IMR-90 (cell line): ENCODE data around the gene LBH. TPM values are rescaled to one million over a fixed set of nuclear protein-coding genes. Genes with fewer than 3 reads are reported as not detected.

Experiments used
- ATAC-seq: fragments of 200-7000 bp; cut with Tn5 transposase; 2 replicates; pipeline ENCODE4 v1.9.1; 2020; ENCODE audit warnings: low read depth, mild to moderate bottlenecking, moderate library complexity
- BruUV-seq: library from RNA; stranded (reverse); fragments of 400-500 nt; replicated peaks from 2 replicates; lab custom pipeline; 2021; lab: Mats Ljungman, UMichigan
- CTCF ChIA-PET: fragments of 300-600 bp; formaldehyde crosslinking; extraction: SDS; loops from one replicate; lab custom pipeline; 2021; ENCODE audit warnings: antibody characterized with exemption; lab: Yijun Ruan, JAX
- POLR2A ChIA-PET: fragments of 300-600 bp; sonication (Branson Sonifier 250); formaldehyde crosslinking; loops from one replicate; lab custom pipeline; 2022; ENCODE audit warnings: antibody characterized with exemption; ENCODE audit not compliant: unreplicated experiment; lab: Charles Lee
- DNase-seq: peaks from one replicate; pipeline ENCODE4 v3.0.0; 2013
- H2AFZ ChIP-seq: replicated peaks from 2 replicates; pipeline ENCODE3; 2013; ENCODE audit warnings: low read length, mild to moderate bottlenecking; ENCODE audit not compliant: poor library complexity
- H2AK5ac ChIP-seq: 2 replicates; pipeline ENCODE4 v1.6.1; 2013; ENCODE audit warnings: low read depth, low read length, inconsistent platforms
- H2AK9ac ChIP-seq: replicated peaks from 2 replicates; pipeline ENCODE3; 2013; ENCODE audit warnings: mild to moderate bottlenecking, low read depth, low read length, moderate library complexity; ENCODE audit not compliant: poor library complexity
- H2BK120ac ChIP-seq: 2 replicates; pipeline ENCODE4 v1.6.1; 2013; ENCODE audit warnings: low read depth, low read length, inconsistent platforms
- H2BK15ac ChIP-seq: 3 replicates; pipeline ENCODE4 v1.6.1; 2013; ENCODE audit warnings: low read depth, low read length, inconsistent platforms
- H2BK20ac ChIP-seq: 2 replicates; pipeline ENCODE4 v1.6.1; 2013; ENCODE audit warnings: low read depth, mild to moderate bottlenecking, inconsistent platforms, low read length, moderate library complexity
- H2BK5ac ChIP-seq: 2 replicates; pipeline ENCODE4 v1.6.1; 2013; ENCODE audit warnings: mild to moderate bottlenecking, low read depth, low read length, inconsistent platforms; ENCODE audit not compliant: poor library complexity, severe bottlenecking
- H3K14ac ChIP-seq: replicated peaks from 2 replicates; pipeline ENCODE4 v1.6.1; 2013; ENCODE audit warnings: low read depth, low read length, inconsistent platforms
- H3K18ac ChIP-seq: 2 replicates; pipeline ENCODE4 v1.6.1; 2013; ENCODE audit warnings: low read depth, low read length, control low read depth
- H3K23ac ChIP-seq: 2 replicates; pipeline ENCODE4 v1.6.1; 2013; ENCODE audit warnings: low read depth, low read length, inconsistent platforms
- H3K27ac ChIP-seq: 2 replicates; pipeline ENCODE4 v1.5.1; 2013; ENCODE audit warnings: mild to moderate bottlenecking, control low read depth, low read length; ENCODE audit not compliant: insufficient read depth
- H3K27me3 ChIP-seq: 2 replicates; pipeline ENCODE4 v1.6.1; 2013; ENCODE audit warnings: low read length; ENCODE audit not compliant: control insufficient read depth, insufficient read depth
- H3K36me3 ChIP-seq: 2 replicates; pipeline ENCODE4 v1.6.1; 2013; ENCODE audit warnings: low read length, mixed read lengths; ENCODE audit not compliant: control insufficient read depth, insufficient read depth
- H3K4ac ChIP-seq: 2 replicates; pipeline ENCODE4 v1.6.1; 2013; ENCODE audit warnings: low read depth, low read length, inconsistent platforms
- H3K4me1 ChIP-seq: 2 replicates; pipeline ENCODE4 v1.6.1; 2013; ENCODE audit warnings: low read length, mixed read lengths; ENCODE audit not compliant: control insufficient read depth, insufficient read depth
- H3K4me2 ChIP-seq: 2 replicates; pipeline ENCODE4 v1.6.1; 2013; ENCODE audit warnings: low read depth, mild to moderate bottlenecking, control low read depth, low read length, moderate library complexity
- H3K4me3 ChIP-seq: 2 replicates; pipeline ENCODE4 v1.5.1; 2013; ENCODE audit warnings: low read depth, mild to moderate bottlenecking, control low read depth, low read length, moderate library complexity; ENCODE audit not compliant: insufficient read depth
- H3K56ac ChIP-seq: 2 replicates; pipeline ENCODE4 v1.6.1; 2013; ENCODE audit warnings: low read length, inconsistent platforms; ENCODE audit not compliant: insufficient read depth; ENCODE audit errors: extremely low read depth
- H3K79me1 ChIP-seq, 2 experiments: 2 replicates each; pipeline ENCODE4 v1.6.1; 2013; ENCODE audit warnings: low read length in 2 of 2, inconsistent platforms in 1 of 2, low read depth in 1 of 2
- H3K9ac ChIP-seq: 2 replicates; pipeline ENCODE4 v1.6.1; 2013; ENCODE audit warnings: low read depth, low read length, control low read depth
- H3K9me1 ChIP-seq: 2 replicates; pipeline ENCODE4 v1.6.1; 2013; ENCODE audit warnings: low read length, inconsistent platforms; ENCODE audit not compliant: insufficient read depth
- H3K9me3 ChIP-seq: 2 replicates; pipeline ENCODE4 v1.6.1; 2013; ENCODE audit warnings: low read length; ENCODE audit not compliant: control insufficient read depth, insufficient read depth
- H4K20me1 ChIP-seq: 2 replicates; pipeline ENCODE4 v1.6.1; 2013; ENCODE audit warnings: low read length, inconsistent platforms; ENCODE audit not compliant: insufficient read depth
- H4K5ac ChIP-seq: 2 replicates; pipeline ENCODE4 v1.6.1; 2013; ENCODE audit warnings: mild to moderate bottlenecking, low read depth, low read length, control low read depth
- H4K8ac ChIP-seq, 2 experiments: 2 replicates each; pipeline ENCODE4 v1.6.1; 2013; ENCODE audit warnings: low read depth in 2 of 2, low read length in 2 of 2, control low read depth in 1 of 2, inconsistent platforms in 1 of 2
- H4K91ac ChIP-seq: 2 replicates; pipeline ENCODE4 v1.6.1; 2013; ENCODE audit warnings: low read depth, low read length, inconsistent platforms; ENCODE audit not compliant: insufficient read depth
- BHLHE40 ChIP-seq: fragments of 150-350 bp; IDR thresholded peaks from 2 replicates; pipeline ENCODE4 v1.6.1; 2016; ENCODE audit warnings: mild to moderate bottlenecking, low read depth, low read length
- CEBPB ChIP-seq: IDR thresholded peaks from 2 replicates; pipeline ENCODE4 v1.6.1; 2012; ENCODE audit warnings: low read depth, low read length, improper control_type of control experiment
- CHD1 ChIP-seq: IDR thresholded peaks from 2 replicates; pipeline ENCODE4 v1.6.1; 2012; ENCODE audit warnings: low read depth, low read length, improper control_type of control experiment
- CTCF ChIP-seq: conservative IDR thresholded peaks from 2 replicates; pipeline ENCODE4 v1.5.1; 2012; ENCODE audit warnings: mild to moderate bottlenecking, low read depth, low read length, improper control_type of control experiment
- FOS ChIP-seq: fragments of 150-350 bp; IDR thresholded peaks from 2 replicates; pipeline ENCODE4 v1.6.1; 2016; ENCODE audit warnings: low read depth, low read length
- MAFK ChIP-seq: IDR thresholded peaks from 2 replicates; pipeline ENCODE4 v1.6.1; 2012; ENCODE audit warnings: low read depth, low read length, improper control_type of control experiment
- MAZ ChIP-seq: IDR thresholded peaks from 2 replicates; pipeline ENCODE4 v1.6.1; 2012; ENCODE audit warnings: low read depth, mild to moderate bottlenecking, low read length, improper control_type of control experiment, moderate library complexity, borderline replicate concordance
- MXI1 ChIP-seq: IDR thresholded peaks from 2 replicates; pipeline ENCODE4 v1.6.1; 2012; ENCODE audit warnings: low read depth, mild to moderate bottlenecking, low read length, moderate library complexity, borderline replicate concordance
- NFE2L2 ChIP-seq: fragments of 150-350 bp; IDR thresholded peaks from 2 replicates; pipeline ENCODE4 v1.6.1; 2016; ENCODE audit warnings: low read depth, mild to moderate bottlenecking, low read length
- POLR2A ChIP-seq: IDR thresholded peaks from 2 replicates; pipeline ENCODE4 v1.6.1; 2012; ENCODE audit warnings: mild to moderate bottlenecking, low read depth, low read length
- RCOR1 ChIP-seq: IDR thresholded peaks from 2 replicates; pipeline ENCODE4 v1.6.1; 2012; ENCODE audit warnings: mild to moderate bottlenecking, low read length, improper control_type of control experiment; ENCODE audit not compliant: insufficient replicate concordance
- USF2 ChIP-seq: fragments of 150-350 bp; IDR thresholded peaks from 2 replicates; pipeline ENCODE4 v1.6.1; 2017; ENCODE audit warnings: mild to moderate bottlenecking, antibody characterized with exemption, low read length, low read depth
- WGBS, 2 experiments: methylation state at CpG; one replicate each; pipeline versions ENCODE4 v1.1.5 to v1.1.7; 2013; ENCODE audit warnings: missing lambda C conversion rate in 2 of 2; ENCODE audit not compliant: insufficient read length in 1 of 2; ENCODE audit errors: extremely low coverage in 2 of 2; 5-methylcytosine and 5-hydroxymethylcytosine counted together
- dilution Hi-C: fragments of 300-500 bp; cut with HindIII; formaldehyde crosslinking; loops from one replicate; pipeline ENCODE4 v1.14.3; 2018; ENCODE audit warnings: low sequenced_read_pairs; ENCODE audit not compliant: unreplicated experiment
- in situ Hi-C: fragments of 300-500 bp; cut with MboI; formaldehyde crosslinking; loops from 3 replicates; pipeline ENCODE4 v1.14.3; 2019; ENCODE audit warnings: low sequenced_read_pairs, inconsistent platforms, mixed read lengths
- intact Hi-C: fragments of 100-400 bp; cut with micrococcal nuclease; formaldehyde crosslinking; loops from 2 replicates; pipeline ENCODE4 v1.10.0; 2022
- polyA plus RNA-seq, 3 experiments: library from polyadenylated mRNA; depleted of rRNA; stranded (reverse); fragments of >200 nt; gene quantifications; 2 replicates each; pipeline ENCODE4 v1.2.3, GENCODE V29; 2012; ENCODE audit warnings: low replicate concordance in 1 of 3
- total RNA-seq: library from RNA; depleted of rRNA; stranded (reverse); fragments of >200 nt; gene quantifications from 2 replicates; pipeline ENCODE4 v1.2.3, GENCODE V29; 2012

LBH gene
- total and polyA plus RNA-seq, 2 of the 4 experiments (the other 2 are of a cell fraction), result 158 to 202 TPM

DNA sequence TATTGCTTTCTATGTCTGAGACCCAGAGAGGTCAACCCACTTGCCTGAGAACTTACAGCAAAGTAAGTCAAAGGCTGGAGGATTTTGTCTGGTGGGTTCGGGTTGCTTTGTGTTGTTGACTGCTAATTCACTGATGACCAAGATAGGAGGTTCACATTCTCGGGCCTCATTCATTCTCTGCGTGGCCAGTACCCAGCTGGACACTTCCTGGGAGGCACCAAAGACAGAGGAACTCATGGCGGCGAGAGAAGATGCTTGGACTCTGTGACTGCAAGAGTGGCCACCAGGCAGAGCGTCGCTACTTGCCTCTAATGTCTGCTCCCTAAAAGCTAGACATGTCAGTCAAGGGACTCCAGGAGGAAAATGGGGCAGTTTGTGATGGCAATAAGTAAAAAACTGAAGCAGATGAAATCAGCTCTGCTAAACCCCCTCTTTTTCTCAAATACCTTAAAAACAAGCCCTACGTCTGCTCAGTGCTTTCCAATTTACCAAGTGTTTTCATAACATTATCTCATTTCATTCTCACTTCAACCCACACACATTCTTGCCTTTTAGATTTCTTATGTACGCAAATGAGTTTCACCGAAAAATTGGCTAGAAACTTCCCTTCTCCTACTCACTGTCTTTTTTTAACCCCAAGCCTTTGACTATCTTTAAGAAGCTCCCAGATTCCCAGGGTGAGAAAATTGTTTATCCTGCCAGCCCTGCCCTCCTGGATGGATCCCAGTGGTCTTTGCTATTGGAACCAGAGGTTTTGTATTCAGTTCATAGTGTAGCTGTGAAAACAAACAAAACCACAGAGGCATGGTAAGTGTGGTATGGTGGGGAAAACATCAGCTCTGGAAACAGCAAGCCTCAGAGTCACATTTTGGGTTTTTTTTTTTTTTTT lies 4.9 kb upstream of the LBH start:
- Histone ChIP-seq H3K56ac (peak overlapping the region; percentile 94; the same call in 1 of the 2 replicates), H3K79me1 (peaks cover 5 to 15% of the 10 kb centered on the region in 2 experiments; a peak in 3 of 4 replicates), H3K4me1 (peaks cover 11% of the 10 kb centered on the region), H3K9ac (peak overlapping the region; percentile 76), H3K23ac (peak overlapping the region; percentile 95), H3K4me2 (peak overlapping the region; percentile 60; the same call in 1 of the 2 replicates), H4K20me1 (peaks cover under 1% of the 10 kb centered on the region), H4K91ac (peak overlapping the region; percentile 95), H3K4me3 (no peak overlapping the region), H2BK15ac (peak overlapping the region; percentile 38), H2BK20ac (peak overlapping the region; percentile 95), H3K9me1 (peaks cover 10% of the 10 kb centered on the region), H3K9me3 (no peaks in the 10 kb centered on the region), H2AFZ (peak overlapping the region; percentile 59), H2BK120ac (peak overlapping the region; percentile 96), H3K27me3 (no peaks in the 10 kb centered on the region), H3K14ac (peak overlapping the region; percentile 90), H2BK5ac (peak overlapping the region; percentile 91), H4K8ac (peak overlapping the region; percentile 51 to 96), H2AK9ac (peak overlapping the region; percentile 86), H3K18ac (peak overlapping the region; percentile 85), H3K36me3 (no peaks in the 10 kb centered on the region), H3K27ac (peak overlapping the region; percentile 94), H3K4ac (peak overlapping the region; percentile 97), H4K5ac (peak overlapping the region; percentile 84), H2AK5ac (peak overlapping the region; percentile 93)
- ATAC-seq (no peak), DNase-seq (peak; percentile 72)
- in situ Hi-C loops, result no loop called here
- no TSS peak for BruUV-seq
- dilution Hi-C loops, result no loop called here
- ChIA-PET POLR2A (interaction anchor here (0.6 to 1.0 kb wide), 2 partner anchors 10 to 186 kb away, joined by 3 to 5 read pairs; no protein-coding TSS in a partner anchor), CTCF (interaction anchor here (0.6 to 0.7 kb wide), 2 partner anchors 485 to 1102 kb away, joined by 3 to 4 read pairs; no protein-coding TSS in a partner anchor)
- intact Hi-C loops, result no loop called here
- WGBS, 2 experiments, result 83% methylated on average over 5 of the region's 10 CpGs; no CpG with 5 or more reads in 1 of the 2 experiments
- TF ChIP-seq CEBPB, result no peak
- no peak for TF ChIP-seq NFE2L2
- TF ChIP-seq RCOR1, result no peak
- no peak for TF ChIP-seq MAFK
- TF ChIP-seq BHLHE40, result no peak
- TF ChIP-seq MXI1, result no peak
- no peak for TF ChIP-seq CTCF
- TF ChIP-seq USF2, result no peak
- no peak for TF ChIP-seq POLR2A
- no peak for TF ChIP-seq MAZ
- TF ChIP-seq FOS, result no peak
- no peak for TF ChIP-seq CHD1
